Activated naive CD8-positive, alpha-beta T cell treated with anti-CD3 and anti-CD28 coated beads for 36 hours (primary cell): Measurements from ENCODE around the gene RANBP10. TPM values are rescaled to one million over a fixed set of nuclear protein-coding genes. Genes with fewer than 3 reads are reported as not detected.

Source experiments
- DNase-seq: peaks from one replicate; pipeline ENCODE4 v3.0.0; 2021
- H3K27ac Mint-ChIP-seq: one replicate; pipeline ENCODE4 v1.8.0; 2022; ENCODE audit warnings: mild to moderate bottlenecking, moderate library complexity, mixed read lengths
- H3K27me3 Mint-ChIP-seq: one replicate; pipeline ENCODE4 v1.8.0; 2022; ENCODE audit warnings: mild to moderate bottlenecking, mixed read lengths
- H3K36me3 Mint-ChIP-seq: one replicate; pipeline ENCODE4 v1.8.0; 2021; ENCODE audit warnings: mild to moderate bottlenecking, mixed read lengths
- H3K4me1 Mint-ChIP-seq: one replicate; pipeline ENCODE4 v1.8.0; 2021; ENCODE audit warnings: mixed read lengths
- H3K4me3 Mint-ChIP-seq: one replicate; pipeline ENCODE4 v1.8.0; 2022; ENCODE audit warnings: mild to moderate bottlenecking, moderate library complexity, mixed read lengths
- H3K9me3 Mint-ChIP-seq: one replicate; pipeline ENCODE4 v1.8.0; 2022; ENCODE audit warnings: mixed read lengths
- total RNA-seq, 2 experiments: library from RNA; stranded (reverse); gene quantifications; one replicate each; pipeline ENCODE4 v1.2.3, GENCODE V29; 2021

Gene RANBP10
- total RNA-seq, 2 experiments from 2014 or later: 16.1 to 16.2 TPM

DNA sequence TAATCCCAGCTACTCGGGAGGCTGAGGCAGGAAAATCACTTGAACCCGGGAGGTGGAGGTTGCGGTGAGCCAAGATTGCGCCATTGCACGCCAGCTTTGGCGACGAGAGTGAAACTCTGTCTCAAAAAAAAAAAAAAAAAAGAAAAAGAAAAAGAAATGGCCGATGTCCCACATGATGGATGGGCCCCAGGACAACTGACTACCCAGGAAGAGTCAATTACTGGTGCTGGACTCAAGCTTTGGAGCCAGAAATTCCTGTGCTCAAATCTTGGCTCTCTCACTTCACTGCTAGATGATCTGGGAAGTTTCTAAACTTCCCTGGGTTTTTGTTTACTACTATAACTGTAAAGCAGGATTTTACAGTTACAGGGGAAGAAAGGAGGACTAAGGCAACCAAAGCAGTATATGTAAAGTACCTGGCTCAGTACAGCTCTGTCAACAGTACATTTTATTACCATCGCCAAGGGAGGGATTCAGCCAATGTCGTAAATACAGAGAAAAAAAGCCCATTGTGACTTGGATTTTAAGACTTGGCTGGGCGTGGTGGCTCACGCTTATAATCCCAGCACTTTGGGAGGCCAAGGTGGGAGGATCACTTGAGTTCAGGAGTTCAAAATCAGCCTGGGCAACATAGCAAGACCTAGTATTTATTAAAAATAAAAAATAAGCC is 127.9 kb downstream of the RANBP10 start:
- Mint-ChIP-seq H3K27ac (no peak overlapping the region), H3K36me3 (no peaks in the 10 kb centered on the region), H3K4me1 (peaks cover 5% of the 10 kb centered on the region), H3K27me3 (no peaks in the 10 kb centered on the region), H3K4me3 (no peak overlapping the region), H3K9me3 (no peaks in the 10 kb centered on the region)
- DNase-seq: no peak

DNA sequence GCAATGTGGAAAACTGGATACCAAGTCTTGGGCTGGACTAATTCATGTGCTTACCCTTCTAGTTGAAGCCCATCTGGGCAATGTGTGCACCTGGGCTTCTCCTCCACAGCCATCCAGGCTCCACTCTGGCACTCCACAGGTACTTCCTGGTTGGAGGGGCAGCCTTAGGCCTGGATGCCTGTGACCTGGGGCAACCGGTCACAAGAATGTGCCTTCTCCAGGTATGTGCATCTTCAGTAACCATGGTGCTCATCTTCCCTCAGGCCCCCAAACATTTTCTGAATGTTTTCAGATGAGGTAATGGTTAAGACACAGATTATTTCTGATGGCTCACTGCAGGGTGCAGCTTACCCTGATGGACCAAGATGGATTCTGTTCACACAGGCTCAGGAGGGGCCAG is 128.6 kb downstream of the RANBP10 start:
- Mint-ChIP-seq H3K36me3 (no peaks in the 10 kb centered on the region), H3K27me3 (no peaks in the 10 kb centered on the region)

DNA sequence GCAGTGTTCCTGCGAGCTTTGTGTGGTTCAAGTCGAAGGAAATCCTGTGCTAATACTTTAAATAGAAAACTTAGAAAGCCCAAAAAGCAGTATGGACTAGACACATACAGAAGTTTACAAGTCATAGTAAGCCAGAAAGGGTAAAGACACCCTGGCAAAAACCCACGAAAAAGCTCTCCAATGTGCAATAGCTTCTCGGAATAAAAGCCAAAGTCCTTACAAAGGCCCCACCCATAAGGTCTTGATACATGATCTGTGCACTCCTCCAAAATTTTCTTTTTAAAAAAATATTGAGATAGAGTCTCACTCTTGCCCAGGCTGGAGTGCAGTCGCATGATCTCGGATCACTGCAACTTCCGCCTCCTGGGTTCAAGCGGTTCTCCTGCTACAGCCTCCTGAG is 129.4 kb downstream of the RANBP10 start:
- Mint-ChIP-seq H3K36me3 (no peaks in the 10 kb centered on the region), H3K9me3 (no peaks in the 10 kb centered on the region), H3K4me3 (no peak overlapping the region), H3K4me1 (peaks cover 5% of the 10 kb centered on the region), H3K27me3 (no peaks in the 10 kb centered on the region), H3K27ac (no peak overlapping the region)
- DNase-seq: no peak

More for the DNA sequence above, 128.6 kb downstream of the RANBP10 start:
- no peak for DNase-seq
- H3K9me3 Mint-ChIP-seq: no peaks in the 10 kb centered on the region
- no peak overlapping the region for H3K27ac Mint-ChIP-seq
- no peak overlapping the region for H3K4me3 Mint-ChIP-seq
- H3K4me1 Mint-ChIP-seq: peaks cover 5% of the 10 kb centered on the region

- Mint-ChIP-seq H3K36me3 (no peaks in the 10 kb centered on the region), H3K27me3 (no peaks in the 10 kb centered on the region), H3K27ac (no peak overlapping the region), H3K4me3 (no peak overlapping the region), H3K9me3 (no peaks in the 10 kb centered on the region), H3K4me1 (peaks cover 5% of the 10 kb centered on the region)
- DNase-seq: no peak
Measured at GRCh38 chr16:67676516-67676915, 129.8 kb downstream of the RANBP10 start.

- Mint-ChIP-seq H3K4me1 (peaks cover 5% of the 10 kb centered on the region), H3K36me3 (no peaks in the 10 kb centered on the region), H3K27ac (no peak overlapping the region), H3K9me3 (no peaks in the 10 kb centered on the region), H3K27me3 (no peaks in the 10 kb centered on the region), H3K4me3 (no peak overlapping the region)
- no peak for DNase-seq
Measured at GRCh38 chr16:67675999-67676398, 130.4 kb downstream of the RANBP10 start.

- H3K4me1 Mint-ChIP-seq: peaks cover 5% of the 10 kb centered on the region
- no peaks in the 10 kb centered on the region for H3K36me3 Mint-ChIP-seq
- no peaks in the 10 kb centered on the region for H3K9me3 Mint-ChIP-seq
- no peak overlapping the region for H3K27ac Mint-ChIP-seq
- H3K4me3 Mint-ChIP-seq: no peak overlapping the region
- H3K27me3 Mint-ChIP-seq: no peaks in the 10 kb centered on the region
- DNase-seq: no peak
Measured at GRCh38 chr16:67675579-67675935, 130.8 kb downstream of the RANBP10 start.

- DNase-seq: no peak
- Mint-ChIP-seq H3K4me1 (peaks cover 5% of the 10 kb centered on the region), H3K4me3 (no peak overlapping the region), H3K27ac (no peak overlapping the region), H3K9me3 (no peaks in the 10 kb centered on the region), H3K36me3 (no peaks in the 10 kb centered on the region), H3K27me3 (no peaks in the 10 kb centered on the region)
Measured at GRCh38 chr16:67674851-67675578, 131.3 kb downstream of the RANBP10 start.

DNA sequence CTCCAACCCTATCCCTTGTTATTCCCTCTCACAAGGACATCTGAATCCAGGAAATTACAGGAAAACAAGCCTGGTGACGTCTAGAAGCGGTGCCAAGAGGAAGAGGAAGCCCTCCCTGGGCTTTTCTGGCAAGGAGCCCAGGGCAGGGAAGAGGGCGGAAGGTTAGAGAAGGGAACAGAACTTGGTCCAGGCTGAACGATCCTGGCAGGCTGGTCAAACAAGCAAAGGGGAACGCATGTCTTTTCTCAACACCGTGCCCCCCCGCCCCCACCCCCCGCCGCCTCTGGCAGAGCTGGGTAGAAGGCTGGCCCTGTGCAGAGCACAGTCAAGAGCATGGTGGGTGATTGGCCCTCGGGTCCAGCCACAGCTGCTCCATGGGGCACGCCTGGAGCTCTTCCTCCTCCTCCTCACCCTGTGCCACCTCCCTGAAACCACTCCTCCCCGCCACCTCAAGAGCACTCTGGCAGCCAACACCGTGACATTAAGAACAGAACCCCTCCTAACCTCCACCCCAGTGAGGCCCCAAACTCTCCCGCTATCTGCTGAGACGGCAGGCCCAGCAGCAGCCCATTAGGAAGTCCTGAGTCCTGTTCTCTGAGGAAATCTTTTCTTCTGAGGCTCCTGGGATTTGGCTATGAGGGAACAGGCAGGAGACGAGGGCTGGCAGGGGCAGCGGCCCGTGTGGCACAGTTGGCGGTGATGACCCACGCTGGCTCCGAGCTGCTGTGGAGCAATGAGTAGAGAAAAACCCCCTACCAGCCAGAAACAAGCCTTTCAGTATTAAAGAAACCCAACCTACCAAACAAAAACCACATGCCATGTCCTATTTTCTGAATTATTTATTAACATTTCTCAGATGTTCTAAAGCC is 132.4 kb downstream of the RANBP10 start:
- Mint-ChIP-seq H3K4me1 (peaks cover 5% of the 10 kb centered on the region), H3K9me3 (no peaks in the 10 kb centered on the region), H3K4me3 (no peak overlapping the region), H3K27me3 (no peaks in the 10 kb centered on the region), H3K27ac (no peak overlapping the region), H3K36me3 (no peaks in the 10 kb centered on the region)
- no peak for DNase-seq

Other genes starting within 250 kb of the RANBP10 start
- gene CTCF, start 244.0 kb downstream of the RANBP10 start, total RNA-seq: 10 to 100 TPM; 55.8 to 55.9 TPM
- gene CARMIL2, start 161.4 kb downstream of the RANBP10 start, total RNA-seq: 100 to 1,000 TPM; 136 to 140 TPM
- 10 to 100 TPM; 48.0 to 50.3 TPM for gene ACD, start 146.3 kb downstream of the RANBP10 start, total RNA-seq
- gene PARD6A, start 145.6 kb downstream of the RANBP10 start, total RNA-seq: 1 to 10 TPM; 7.8 to 9.4 TPM
- gene ENKD1, start 139.8 kb downstream of the RANBP10 start, total RNA-seq: 10 to 100 TPM in 1 of 2 experiments, 1 to 10 TPM in 1; 9.3 to 10.7 TPM
- 1 to 10 TPM; 1.3 to 1.8 TPM for gene C16orf86, start 139.7 kb downstream of the RANBP10 start, total RNA-seq
- gene GFOD2, start 87.2 kb downstream of the RANBP10 start, total RNA-seq: 10 to 100 TPM; 13.1 to 14.0 TPM
- gene TSNAXIP1, start 329 bp upstream of the RANBP10 start, total RNA-seq: under 1 TPM; 0.70 to 0.72 TPM
- 10 to 100 TPM; 45.9 to 47.5 TPM for gene THAP11, start 35.8 kb upstream of the RANBP10 start, total RNA-seq
- gene NUTF2, start 40.4 kb upstream of the RANBP10 start, total RNA-seq: 100 to 1,000 TPM; 174 to 181 TPM
- 10 to 100 TPM; 42.2 to 42.4 TPM for gene CENPT, start 41.1 kb upstream of the RANBP10 start, total RNA-seq
- 100 to 1,000 TPM in 1 of 2 experiments, 10 to 100 TPM in 1; 99.6 to 102 TPM for gene EDC4, start 66.5 kb upstream of the RANBP10 start, total RNA-seq
- not detected for gene NRN1L, start 78.3 kb upstream of the RANBP10 start, total RNA-seq
- 10 to 100 TPM in 1 of 2 experiments, 1 to 10 TPM in 1; 9.9 to 10.6 TPM for gene PSKH1, start 86.7 kb upstream of the RANBP10 start, total RNA-seq
- gene CTRL, start 125.3 kb upstream of the RANBP10 start, total RNA-seq: 1 to 10 TPM; 6.2 to 6.8 TPM
- gene PSMB10, start 130.3 kb upstream of the RANBP10 start, total RNA-seq: 100 to 1,000 TPM; 220 to 235 TPM
- 10 to 100 TPM; 11.3 to 11.4 TPM for gene LCAT, start 137.6 kb upstream of the RANBP10 start, total RNA-seq
- 10 to 100 TPM; 27.4 to 29.5 TPM for gene SLC12A4, start 162.1 kb upstream of the RANBP10 start, total RNA-seq
- under 1 TPM; 0.29 to 0.42 TPM for gene DPEP3, start 173.9 kb upstream of the RANBP10 start, total RNA-seq
- 1 to 10 TPM; 1.8 to 2.7 TPM for gene DPEP2, start 192.9 kb upstream of the RANBP10 start, total RNA-seq
- not detected for gene DPEP2NB, start 209.4 kb upstream of the RANBP10 start, total RNA-seq
- 10 to 100 TPM; 32.0 to 32.3 TPM for gene DDX28, start 216.7 kb upstream of the RANBP10 start, total RNA-seq
- 10 to 100 TPM; 34.6 to 39.1 TPM for gene DUS2, start 216.7 kb upstream of the RANBP10 start, total RNA-seq